SU-DHL-6 (cell line): Measurements from ENCODE around the gene CMSS1.

ENCODE experiments used
- H2AFZ ChIP-seq: fragments of 200-600 bp; sonication (generic); 2 replicates; pipeline ENCODE4 v1.6.1; 2014; ENCODE audit warnings: low read depth, mild to moderate bottlenecking, moderate library complexity, mixed read lengths, antibody characterized with exemption, low read length; ENCODE audit not compliant: severe bottlenecking
- H3F3A ChIP-seq: fragments of 200-600 bp; shearing (Covaris generic); 2 replicates; pipeline ENCODE4 v1.6.0; 2016; ENCODE audit warnings: antibody characterized with exemption, mild to moderate bottlenecking; ENCODE audit not compliant: insufficient read depth
- H3K27ac ChIP-seq: fragments of 200-600 bp; sonication (generic); 2 replicates; pipeline ENCODE4 v1.5.1; 2016; ENCODE audit warnings: low read depth, mild to moderate bottlenecking, low read length, moderate library complexity, mixed read lengths
- H3K27me3 ChIP-seq: fragments of 200-600 bp; sonication (generic), shearing (Covaris generic); 2 replicates; pipeline ENCODE4 v1.6.0; 2014; ENCODE audit warnings: mild to moderate bottlenecking, low read length
- H3K36me3 ChIP-seq: fragments of 200-600 bp; sonication (generic); 2 replicates; pipeline ENCODE4 v1.6.1; 2014; ENCODE audit warnings: mild to moderate bottlenecking, low read length, mixed read lengths
- H3K4me2 ChIP-seq: fragments of 300-600, 200-600 bp; shearing (Covaris generic), sonication (generic); 2 replicates; pipeline ENCODE4 v1.6.0; 2014; ENCODE audit warnings: low read length, low read depth, mild to moderate bottlenecking; ENCODE audit not compliant: poor library complexity, severe bottlenecking
- H3K4me3 ChIP-seq: fragments of 200-600 bp; sonication (generic); 2 replicates; pipeline ENCODE4 v1.5.1; 2014; ENCODE audit warnings: antibody characterized with exemption, low read length, mild to moderate bottlenecking, mixed read lengths; ENCODE audit not compliant: insufficient read depth, poor library complexity, severe bottlenecking
- H3K79me2 ChIP-seq: fragments of 200-600 bp; sonication (generic); 2 replicates; pipeline ENCODE4 v1.6.1; 2014; ENCODE audit warnings: mild to moderate bottlenecking, low read length, moderate library complexity; ENCODE audit not compliant: insufficient read depth
- H3K9ac ChIP-seq: fragments of 200-600 bp; sonication (generic); 2 replicates; pipeline ENCODE4 v1.7.0; 2014; ENCODE audit warnings: mild to moderate bottlenecking, low read length
- H3K9me2 ChIP-seq: fragments of 200-600 bp; sonication (generic); replicated peaks from 2 replicates; pipeline ENCODE4 v1.6.1; 2014; ENCODE audit warnings: low read length; ENCODE audit not compliant: insufficient read depth
- H3K9me3 ChIP-seq: fragments of 200-600 bp; sonication (generic); 2 replicates; pipeline ENCODE4 v1.6.1; 2014; ENCODE audit warnings: low read length, mixed read lengths; ENCODE audit not compliant: insufficient read depth
- H4K20me1 ChIP-seq: fragments of 200-600 bp; sonication (generic); 2 replicates; pipeline ENCODE4 v1.6.1; 2014; ENCODE audit warnings: low read depth, mild to moderate bottlenecking, antibody characterized with exemption, low read length, moderate library complexity, mixed read lengths
- EZH2phosphoT487 ChIP-seq: fragments of 200-600 bp; sonication (generic), shearing (Covaris generic); conservative IDR thresholded peaks from 2 replicates; pipeline ENCODE4 v1.6.1; 2018; ENCODE audit warnings: mild to moderate bottlenecking, antibody characterized with exemption, low read length, moderate library complexity, mixed read lengths
- TF ChIP-seq, protein P1 (sequence below): fragments of 200-600 bp; sonication (generic); IDR thresholded peaks from one replicate; pipeline ENCODE4 v1.5.1; 2017; ENCODE audit warnings: antibody characterized with exemption, mild to moderate bottlenecking, low read length, moderate library complexity; ENCODE audit not compliant: insufficient read depth, poor library complexity, severe bottlenecking

CMSS1 gene

DNA sequence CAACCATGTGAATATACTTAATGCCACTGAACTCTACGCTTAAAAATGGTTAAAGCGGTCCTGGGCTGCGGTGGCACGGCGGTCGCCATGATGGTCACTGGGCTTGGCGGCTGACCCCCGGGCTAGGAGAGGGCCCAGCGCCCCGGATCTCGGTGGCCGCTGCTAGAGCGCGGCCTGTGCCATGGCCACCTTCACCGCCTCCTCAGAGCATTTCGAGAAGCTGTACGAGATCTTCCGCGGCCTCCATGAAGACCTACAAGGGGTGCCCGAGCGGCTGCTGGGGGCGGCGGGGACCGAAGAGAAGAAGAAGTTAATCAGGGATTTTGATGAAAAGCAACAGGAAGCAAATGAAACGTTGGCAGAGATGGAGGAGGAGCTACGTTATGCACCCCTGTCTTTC is 407.5 kb downstream of the CMSS1 start:
- H4K20me1 ChIP-seq: no peaks in the 10 kb centered on the region
- H3K4me2 ChIP-seq: no peak overlapping the region
- no peak overlapping the region for H3K4me3 ChIP-seq
- H3F3A ChIP-seq: no peaks in the 10 kb centered on the region
- H3K27ac ChIP-seq: no peak overlapping the region
- H3K27me3 ChIP-seq: no peaks in the 10 kb centered on the region
- H3K79me2 ChIP-seq: no peaks in the 10 kb centered on the region
- H2AFZ ChIP-seq: no peak overlapping the region
- H3K9me3 ChIP-seq: peaks cover 4% of the 10 kb centered on the region; the same call in 1 of the 2 replicates
- TF ChIP-seq, protein P1, sequence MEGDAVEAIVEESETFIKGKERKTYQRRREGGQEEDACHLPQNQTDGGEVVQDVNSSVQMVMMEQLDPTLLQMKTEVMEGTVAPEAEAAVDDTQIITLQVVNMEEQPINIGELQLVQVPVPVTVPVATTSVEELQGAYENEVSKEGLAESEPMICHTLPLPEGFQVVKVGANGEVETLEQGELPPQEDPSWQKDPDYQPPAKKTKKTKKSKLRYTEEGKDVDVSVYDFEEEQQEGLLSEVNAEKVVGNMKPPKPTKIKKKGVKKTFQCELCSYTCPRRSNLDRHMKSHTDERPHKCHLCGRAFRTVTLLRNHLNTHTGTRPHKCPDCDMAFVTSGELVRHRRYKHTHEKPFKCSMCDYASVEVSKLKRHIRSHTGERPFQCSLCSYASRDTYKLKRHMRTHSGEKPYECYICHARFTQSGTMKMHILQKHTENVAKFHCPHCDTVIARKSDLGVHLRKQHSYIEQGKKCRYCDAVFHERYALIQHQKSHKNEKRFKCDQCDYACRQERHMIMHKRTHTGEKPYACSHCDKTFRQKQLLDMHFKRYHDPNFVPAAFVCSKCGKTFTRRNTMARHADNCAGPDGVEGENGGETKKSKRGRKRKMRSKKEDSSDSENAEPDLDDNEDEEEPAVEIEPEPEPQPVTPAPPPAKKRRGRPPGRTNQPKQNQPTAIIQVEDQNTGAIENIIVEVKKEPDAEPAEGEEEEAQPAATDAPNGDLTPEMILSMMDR: no peak
- no peak for TF ChIP-seq EZH2phosphoT487
- no peaks in the 10 kb centered on the region for H3K9me2 ChIP-seq
- no peaks in the 10 kb centered on the region for H3K36me3 ChIP-seq
- no peak overlapping the region for H3K9ac ChIP-seq

DNA sequence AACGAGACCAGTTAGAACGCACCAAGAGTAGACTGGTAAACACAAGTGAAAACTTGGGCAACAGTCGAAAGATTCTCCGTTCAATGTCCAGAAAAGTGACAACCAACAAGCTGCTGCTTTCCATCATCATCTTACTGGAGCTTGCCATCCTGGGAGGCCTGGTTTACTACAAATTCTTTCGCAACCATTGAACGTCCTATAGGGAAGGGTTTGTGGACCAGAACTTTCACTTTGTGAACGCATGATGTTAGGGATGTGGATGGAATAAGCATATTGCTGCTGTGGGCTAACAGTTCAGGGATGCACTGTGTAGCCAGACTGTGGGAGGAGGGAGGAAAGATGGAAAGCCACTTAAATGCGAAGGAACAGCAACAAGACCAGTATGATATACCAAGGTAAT is 408.2 kb downstream of the CMSS1 start:
- Histone ChIP-seq H3K27ac (no peak overlapping the region), H3K4me2 (no peak overlapping the region), H3F3A (no peaks in the 10 kb centered on the region), H3K4me3 (no peak overlapping the region), H3K9me2 (no peaks in the 10 kb centered on the region), H2AFZ (no peak overlapping the region), H3K27me3 (no peaks in the 10 kb centered on the region), H3K9ac (no peak overlapping the region), H3K36me3 (no peaks in the 10 kb centered on the region), H3K9me3 (0 out of 2 replicates have a peak, but pooled peaks cover under 1% of the 10 kb centered on the region), H3K79me2 (no peaks in the 10 kb centered on the region), H4K20me1 (no peaks in the 10 kb centered on the region)
- TF ChIP-seq, protein P1: no peak
- no peak for TF ChIP-seq EZH2phosphoT487

DNA sequence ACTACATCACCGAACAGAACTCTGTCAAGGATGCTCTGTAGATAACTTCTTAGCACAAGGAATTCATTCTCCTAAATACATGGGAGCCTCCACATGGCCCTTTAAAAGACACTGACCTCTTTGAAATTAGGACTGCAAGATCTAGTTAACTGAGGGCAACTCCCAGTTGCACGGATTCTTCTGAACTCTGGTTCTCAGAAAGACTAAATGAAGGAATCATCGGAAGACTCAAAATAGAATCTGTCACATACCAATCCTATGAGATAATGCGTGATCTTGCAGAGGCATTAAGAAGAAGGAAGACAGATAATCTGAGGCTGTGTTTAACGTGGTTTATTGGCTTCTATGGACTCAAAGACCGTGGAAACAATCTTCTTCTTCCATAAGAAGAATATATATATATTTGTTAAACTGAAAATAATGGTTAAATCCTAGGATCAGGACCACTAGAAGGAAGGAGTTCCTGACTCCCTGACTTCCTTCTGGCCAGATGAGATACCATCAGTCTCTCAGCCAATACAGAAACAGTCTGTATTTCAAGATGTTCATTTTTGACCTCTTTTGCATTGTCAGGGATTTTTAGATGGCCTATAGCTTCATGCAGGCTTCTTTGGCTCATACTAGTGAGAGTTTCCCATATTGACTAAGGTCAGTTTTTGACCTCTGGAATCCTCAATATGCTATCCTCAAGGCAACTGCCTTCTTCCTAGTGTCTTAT is 409.2 kb downstream of the CMSS1 start:
- no peak overlapping the region for H3K9ac ChIP-seq
- no peaks in the 10 kb centered on the region for H3F3A ChIP-seq
- H3K9me2 ChIP-seq: no peaks in the 10 kb centered on the region
- H3K9me3 ChIP-seq: no peaks in the 10 kb centered on the region
- H3K79me2 ChIP-seq: no peaks in the 10 kb centered on the region
- H3K27ac ChIP-seq: no peak overlapping the region
- H3K27me3 ChIP-seq: no peaks in the 10 kb centered on the region
- no peak overlapping the region for H3K4me3 ChIP-seq
- H2AFZ ChIP-seq: no peak overlapping the region
- H4K20me1 ChIP-seq: no peaks in the 10 kb centered on the region
- no peaks in the 10 kb centered on the region for H3K36me3 ChIP-seq
- no peak for TF ChIP-seq EZH2phosphoT487
- TF ChIP-seq, protein P1: no peak
- H3K4me2 ChIP-seq: no peak overlapping the region
